HG03442 (cell line): ENCODE data around the gene RPS23.

Source experiments
- ATAC-seq: cut with Tn5 transposase; IDR thresholded peaks from one replicate; pipeline ENCODE4 v1.9.1; 2021; ENCODE audit warnings: mild to moderate bottlenecking, moderate library complexity; ENCODE audit not compliant: unreplicated experiment

Gene RPS23

GRCh38 chr5:82277987-82278710 lies at the start of gene RPS23:
Gene RPS23 (minus strand): TSS chr5:82278354. CDS start chr5:82278323, 31 bp downstream.
- ATAC-seq: peak; percentile 92

- ATAC-seq: no peak
Observed at GRCh38 chr5:82327941-82328340, 49.8 kb upstream of the RPS23 start.

GRCh38 chr5:82325996-82326395 lies 47.8 kb upstream of the RPS23 start:
- no peak for ATAC-seq

- ATAC-seq: no peak
Observed at GRCh38 chr5:82325155-82325554, 47.0 kb upstream of the RPS23 start.

- ATAC-seq: no peak
Observed at GRCh38 chr5:82320966-82321365, 42.8 kb upstream of the RPS23 start.

- no peak for ATAC-seq
Observed at GRCh38 chr5:82319651-82320376, 41.7 kb upstream of the RPS23 start.

GRCh38 chr5:82319192-82319591 lies 41.0 kb upstream of the RPS23 start:
- ATAC-seq: no peak

- no peak for ATAC-seq
Observed at GRCh38 chr5:82314964-82315758, 37.0 kb upstream of the RPS23 start.

- ATAC-seq: no peak
Observed at GRCh38 chr5:82313016-82313415, 34.9 kb upstream of the RPS23 start.

GRCh38 chr5:82312373-82312856 lies 34.3 kb upstream of the RPS23 start:
- no peak for ATAC-seq

GRCh38 chr5:82309091-82309531 lies 31.0 kb upstream of the RPS23 start:
- no peak for ATAC-seq

- ATAC-seq: no peak
Observed at GRCh38 chr5:82308416-82308815, 30.3 kb upstream of the RPS23 start.

- no peak for ATAC-seq
Observed at GRCh38 chr5:82307451-82307850, 29.3 kb upstream of the RPS23 start.

- ATAC-seq: no peak
Observed at GRCh38 chr5:82306151-82306550, 28.0 kb upstream of the RPS23 start.

- ATAC-seq: no peak
Observed at GRCh38 chr5:82301190-82301589, 23.0 kb upstream of the RPS23 start.

GRCh38 chr5:82298668-82299067 lies 20.5 kb upstream of the RPS23 start:
- no peak for ATAC-seq

- ATAC-seq: no peak
Observed at GRCh38 chr5:82297711-82298110, 19.6 kb upstream of the RPS23 start.

GRCh38 chr5:82296929-82297328 lies 18.8 kb upstream of the RPS23 start:
- no peak for ATAC-seq

GRCh38 chr5:82295959-82296531 lies 17.9 kb upstream of the RPS23 start:
- ATAC-seq: no peak

GRCh38 chr5:82295144-82295543 lies 17.0 kb upstream of the RPS23 start:
- ATAC-seq: no peak

GRCh38 chr5:82291420-82291819 lies 13.3 kb upstream of the RPS23 start:
- ATAC-seq: no peak
